Activated B cell treated with CpG ODN at 0.5 μM for 24 hours (primary cell): ENCODE measurements around the gene TLX3. TPM values are rescaled to one million over a fixed set of nuclear protein-coding genes. Genes with fewer than 3 reads are reported as not detected.

Experiments used
- ATAC-seq: fragments of 200-7000 bp; cut with Tn5 transposase; one replicate; pipeline ENCODE4 v1.10.0; 2021; ENCODE audit warnings: low read depth, mild to moderate bottlenecking, moderate library complexity
- CTCF ChIA-PET: fragments of 350-600 bp; sonication (Branson Sonifier 250); formaldehyde crosslinking; loops from one replicate; lab custom pipeline; 2021; ENCODE audit warnings: antibody characterized with exemption; lab: Charles Lee
- POLR2A ChIA-PET: fragments of 350-600 bp; sonication (Branson Sonifier 250); formaldehyde crosslinking; loops from one replicate; lab custom pipeline; 2021; ENCODE audit warnings: antibody characterized with exemption; lab: Charles Lee
- DNase-seq: peaks from one replicate; pipeline ENCODE4 v3.0.0; 2022
- H3K27ac Mint-ChIP-seq: one replicate; pipeline ENCODE4 v1.8.0; 2020; ENCODE audit warnings: mixed read lengths
- H3K27me3 Mint-ChIP-seq: one replicate; pipeline ENCODE4 v1.8.0; 2021; ENCODE audit warnings: mixed read lengths
- H3K36me3 Mint-ChIP-seq: one replicate; pipeline ENCODE4 v1.8.0; 2021; ENCODE audit warnings: low read depth, mixed read lengths
- H3K4me1 Mint-ChIP-seq: one replicate; pipeline ENCODE4 v1.8.0; 2021; ENCODE audit warnings: mixed read lengths
- H3K4me3 Mint-ChIP-seq: one replicate; pipeline ENCODE4 v1.8.0; 2020; ENCODE audit warnings: mild to moderate bottlenecking, mixed read lengths
- H3K9me3 Mint-ChIP-seq: one replicate; pipeline ENCODE4 v1.8.0; 2020; ENCODE audit warnings: mixed read lengths
- intact Hi-C: fragments of 100-400 bp; cut with micrococcal nuclease; formaldehyde crosslinking; loops from one replicate; pipeline ENCODE4 v1.15.1; 2024
- total RNA-seq: library from RNA; stranded (reverse); gene quantifications from 2 replicates; pipeline ENCODE4 v1.2.3, GENCODE V29; 2022
- TF ChIP-seq, protein P1 (sequence below): fragments of 200-600 bp; IDR thresholded peaks from one replicate; pipeline ENCODE4 v1.8.0; 2022; ENCODE audit warnings: antibody characterized with exemption, mild to moderate bottlenecking

Gene TLX3
- total RNA-seq, 1 donor from 2014 or later = not detected

- ChIA-PET CTCF (no interaction called here), POLR2A (no interaction called here)
- Mint-ChIP-seq H3K27ac (no peak overlapping the region), H3K4me1 (no peaks in the 10 kb centered on the region), H3K4me3 (no peak overlapping the region), H3K27me3 (peaks cover 25% of the 10 kb centered on the region), H3K9me3 (no peaks in the 10 kb centered on the region), H3K36me3 (no peaks in the 10 kb centered on the region)
- intact Hi-C loops = no loop called here
- no peak for ATAC-seq
- DNase-seq = no peak
- TF ChIP-seq, protein P1, sequence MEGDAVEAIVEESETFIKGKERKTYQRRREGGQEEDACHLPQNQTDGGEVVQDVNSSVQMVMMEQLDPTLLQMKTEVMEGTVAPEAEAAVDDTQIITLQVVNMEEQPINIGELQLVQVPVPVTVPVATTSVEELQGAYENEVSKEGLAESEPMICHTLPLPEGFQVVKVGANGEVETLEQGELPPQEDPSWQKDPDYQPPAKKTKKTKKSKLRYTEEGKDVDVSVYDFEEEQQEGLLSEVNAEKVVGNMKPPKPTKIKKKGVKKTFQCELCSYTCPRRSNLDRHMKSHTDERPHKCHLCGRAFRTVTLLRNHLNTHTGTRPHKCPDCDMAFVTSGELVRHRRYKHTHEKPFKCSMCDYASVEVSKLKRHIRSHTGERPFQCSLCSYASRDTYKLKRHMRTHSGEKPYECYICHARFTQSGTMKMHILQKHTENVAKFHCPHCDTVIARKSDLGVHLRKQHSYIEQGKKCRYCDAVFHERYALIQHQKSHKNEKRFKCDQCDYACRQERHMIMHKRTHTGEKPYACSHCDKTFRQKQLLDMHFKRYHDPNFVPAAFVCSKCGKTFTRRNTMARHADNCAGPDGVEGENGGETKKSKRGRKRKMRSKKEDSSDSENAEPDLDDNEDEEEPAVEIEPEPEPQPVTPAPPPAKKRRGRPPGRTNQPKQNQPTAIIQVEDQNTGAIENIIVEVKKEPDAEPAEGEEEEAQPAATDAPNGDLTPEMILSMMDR = no peak
Measured at GRCh38 chr5:171300358-171300757, 8.7 kb upstream of the TLX3 start.

DNA sequence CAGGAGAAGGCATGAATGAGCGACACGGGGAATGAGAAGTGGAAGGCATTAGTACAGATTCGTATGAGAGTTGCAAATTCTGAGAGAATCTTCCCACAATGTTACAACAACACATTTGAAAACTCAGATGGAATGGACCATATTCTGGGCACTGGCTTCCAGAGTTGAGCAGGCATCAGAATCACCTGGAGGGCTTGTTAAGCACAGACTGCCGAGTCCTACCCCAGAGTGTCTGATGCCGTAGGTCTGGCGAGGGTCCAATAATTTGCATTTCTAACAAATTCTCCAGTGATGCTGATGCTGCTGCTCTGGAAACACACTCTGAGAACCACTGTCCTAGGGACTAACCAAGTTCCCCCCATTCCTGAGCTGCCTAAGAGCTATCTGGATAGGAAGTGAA is 2.9 kb upstream of the TLX3 start:
- POLR2A ChIA-PET = no interaction called here
- TF ChIP-seq, protein P1 = no peak
- CTCF ChIA-PET = no interaction called here
- H3K4me1 Mint-ChIP-seq = no peaks in the 10 kb centered on the region
- DNase-seq (no peak), ATAC-seq (no peak)
- no peaks in the 10 kb centered on the region for H3K36me3 Mint-ChIP-seq
- intact Hi-C loops = no loop called here
- H3K9me3 Mint-ChIP-seq = no peaks in the 10 kb centered on the region
- no peak overlapping the region for H3K27ac Mint-ChIP-seq
- no peak overlapping the region for H3K4me3 Mint-ChIP-seq
- H3K27me3 Mint-ChIP-seq = peaks cover 52% of the 10 kb centered on the region

DNA sequence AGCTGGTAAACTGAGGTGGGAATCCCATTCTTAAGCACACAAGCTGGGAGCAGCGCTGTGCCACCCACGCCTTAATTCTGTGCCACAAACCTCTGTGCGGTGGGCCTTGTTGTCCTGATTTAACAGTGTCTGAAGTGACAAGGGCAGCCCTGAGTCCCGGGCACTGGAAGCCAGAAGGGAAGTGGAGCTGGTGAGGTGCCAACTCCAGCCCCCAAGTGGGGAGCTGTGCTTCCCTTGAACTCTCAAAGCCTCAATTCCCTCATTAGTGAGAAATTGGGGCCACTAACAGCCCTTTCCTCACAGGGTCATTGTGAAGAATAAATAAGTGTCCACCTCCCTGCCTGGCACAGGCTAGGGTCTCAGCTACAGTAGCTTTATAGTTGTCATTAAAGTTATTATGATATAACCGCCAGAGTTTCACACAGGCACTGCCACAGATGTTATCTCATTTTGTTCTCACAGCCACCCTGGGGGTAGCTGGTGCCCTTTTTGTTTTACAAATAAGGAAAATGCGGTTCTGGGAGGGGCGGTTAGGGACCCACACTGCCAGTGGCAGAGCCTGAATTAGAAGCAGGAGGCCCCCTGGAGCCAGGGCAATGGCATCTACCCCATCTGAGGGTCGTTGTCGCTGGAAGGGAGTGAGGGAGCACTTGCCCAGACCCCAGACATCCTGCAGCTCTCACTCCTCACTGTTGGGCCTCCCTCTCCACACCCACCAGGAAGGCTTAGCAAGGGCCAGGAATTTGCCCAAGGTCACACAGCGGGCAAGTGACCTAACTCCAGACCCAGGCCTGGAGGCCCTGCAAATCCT is 2.1 kb upstream of the TLX3 start:
- H3K9me3 Mint-ChIP-seq = no peaks in the 10 kb centered on the region
- intact Hi-C loops = no loop called here

DNA sequence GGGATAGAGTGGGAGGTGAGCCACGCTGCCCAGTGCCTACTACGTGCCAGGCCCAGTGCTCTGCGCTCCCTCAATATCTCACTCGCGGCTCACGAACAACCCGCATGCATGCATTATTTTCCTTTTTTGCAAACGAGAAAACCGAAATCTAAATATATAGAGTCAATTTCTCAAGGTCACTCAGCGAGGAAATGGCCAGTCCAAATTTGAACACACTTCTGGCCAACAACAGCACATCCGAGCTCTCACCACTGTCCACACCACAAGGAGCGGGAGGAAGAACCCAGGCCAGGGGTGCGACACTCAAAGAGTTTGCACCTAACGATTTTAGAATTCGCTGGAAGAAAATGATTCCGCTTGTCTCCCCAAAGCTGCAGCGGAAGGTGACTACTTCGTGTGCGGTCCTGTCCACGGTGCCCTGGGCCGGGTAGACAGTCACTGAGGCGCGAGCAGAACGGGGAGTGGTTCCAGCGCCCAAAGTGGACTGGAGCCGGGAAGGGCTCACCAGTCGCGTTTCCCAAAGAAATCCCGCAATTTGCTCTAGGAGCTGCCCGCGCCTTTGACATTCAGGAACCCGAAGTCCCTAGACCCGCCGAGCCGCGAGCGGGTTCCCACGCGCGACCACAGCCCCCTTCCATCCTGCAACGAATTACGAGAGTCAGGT is 1.1 kb upstream of the TLX3 start:
- Mint-ChIP-seq H3K27ac (no peak overlapping the region), H3K27me3 (peaks cover 56% of the 10 kb centered on the region), H3K4me3 (no peak overlapping the region), H3K9me3 (no peaks in the 10 kb centered on the region), H3K36me3 (no peaks in the 10 kb centered on the region), H3K4me1 (peaks cover 6% of the 10 kb centered on the region)
- intact Hi-C loops = no loop called here
- ChIA-PET CTCF (no interaction called here), POLR2A (no interaction called here)
- ATAC-seq (no peak), DNase-seq (no peak)
- TF ChIP-seq, protein P1 = no peak

More for the DNA sequence above, 2.1 kb upstream of the TLX3 start:
- Mint-ChIP-seq H3K4me3 (no peak overlapping the region), H3K27ac (no peak overlapping the region), H3K4me1 (no peaks in the 10 kb centered on the region), H3K27me3 (peaks cover 52% of the 10 kb centered on the region), H3K36me3 (no peaks in the 10 kb centered on the region)
- TF ChIP-seq, protein P1 = no peak
- POLR2A ChIA-PET = no interaction called here
- DNase-seq = no peak
- CTCF ChIA-PET = no interaction called here
- no peak for ATAC-seq
